T-helper 1 cell (primary cell): Measurements from ENCODE around the gene P2RX2.

ENCODE experiments used
- DNase-seq, 5 donors: peaks; one replicate each; pipeline ENCODE4 v3.0.0-alpha.2; 2012 to 2020

The P2RX2 gene

GRCh38 chr12:132640936-132641335 lies 22.4 kb downstream of the P2RX2 start:
- DNase-seq = no peak

- no peak for DNase-seq
Measured at GRCh38 chr12:132641811-132642650, 23.5 kb downstream of the P2RX2 start.

GRCh38 chr12:132642846-132643835 lies 24.6 kb downstream of the P2RX2 start:
- DNase-seq = no peak

- DNase-seq = no peak
Measured at GRCh38 chr12:132646850-132647249, 28.3 kb downstream of the P2RX2 start.

GRCh38 chr12:132647858-132648257 lies 29.3 kb downstream of the P2RX2 start:
- no peak for DNase-seq

GRCh38 chr12:132648616-132649225 lies 30.1 kb downstream of the P2RX2 start:
- DNase-seq = no peak

- no peak for DNase-seq
Measured at GRCh38 chr12:132649226-132649945, 30.8 kb downstream of the P2RX2 start.

GRCh38 chr12:132651444-132652100 lies 33.0 kb downstream of the P2RX2 start:
- no peak for DNase-seq

- DNase-seq = no peak
Measured at GRCh38 chr12:132653567-132654290, 35.2 kb downstream of the P2RX2 start.

GRCh38 chr12:132657004-132657727 lies 38.6 kb downstream of the P2RX2 start:
- DNase-seq = no peak

- DNase-seq = no peak
Measured at GRCh38 chr12:132658149-132658894, 39.7 kb downstream of the P2RX2 start.

GRCh38 chr12:132659146-132659545 lies 40.6 kb downstream of the P2RX2 start:
- no peak for DNase-seq

GRCh38 chr12:132660052-132660451 lies 41.5 kb downstream of the P2RX2 start:
- DNase-seq = no peak

GRCh38 chr12:132660996-132661395 lies 42.4 kb downstream of the P2RX2 start:
- no peak for DNase-seq

- DNase-seq = no peak
Measured at GRCh38 chr12:132661972-132662371, 43.4 kb downstream of the P2RX2 start.

- no peak for DNase-seq
Measured at GRCh38 chr12:132662901-132663755, 44.6 kb downstream of the P2RX2 start.

- DNase-seq = no peak
Measured at GRCh38 chr12:132664206-132665148, 45.9 kb downstream of the P2RX2 start.

- DNase-seq = no peak
Measured at GRCh38 chr12:132665149-132665491, 46.5 kb downstream of the P2RX2 start.
